IMR-90 (cell line): ENCODE measurements around the gene SBF2. TPM values are rescaled to one million over a fixed set of nuclear protein-coding genes. Genes with fewer than 3 reads are reported as not detected.

Source experiments
- ATAC-seq: fragments of 200-7000 bp; cut with Tn5 transposase; 2 replicates; pipeline ENCODE4 v1.9.1; 2020; ENCODE audit warnings: low read depth, mild to moderate bottlenecking, moderate library complexity
- BruUV-seq: library from RNA; stranded (reverse); fragments of 400-500 nt; replicated peaks from 2 replicates; lab custom pipeline; 2021; lab: Mats Ljungman, UMichigan
- CTCF ChIA-PET: fragments of 300-600 bp; formaldehyde crosslinking; extraction: SDS; loops from one replicate; lab custom pipeline; 2021; ENCODE audit warnings: antibody characterized with exemption; lab: Yijun Ruan, JAX
- POLR2A ChIA-PET: fragments of 300-600 bp; sonication (Branson Sonifier 250); formaldehyde crosslinking; loops from one replicate; lab custom pipeline; 2022; ENCODE audit warnings: antibody characterized with exemption; ENCODE audit not compliant: unreplicated experiment; lab: Charles Lee
- DNase-seq: peaks from one replicate; pipeline ENCODE4 v3.0.0; 2013
- H2AFZ ChIP-seq: replicated peaks from 2 replicates; pipeline ENCODE3; 2013; ENCODE audit warnings: low read length, mild to moderate bottlenecking; ENCODE audit not compliant: poor library complexity
- H2AK5ac ChIP-seq: 2 replicates; pipeline ENCODE4 v1.6.1; 2013; ENCODE audit warnings: low read depth, low read length, inconsistent platforms
- H2AK9ac ChIP-seq: replicated peaks from 2 replicates; pipeline ENCODE3; 2013; ENCODE audit warnings: mild to moderate bottlenecking, low read depth, low read length, moderate library complexity; ENCODE audit not compliant: poor library complexity
- H2BK120ac ChIP-seq: 2 replicates; pipeline ENCODE4 v1.6.1; 2013; ENCODE audit warnings: low read depth, low read length, inconsistent platforms
- H2BK15ac ChIP-seq: 3 replicates; pipeline ENCODE4 v1.6.1; 2013; ENCODE audit warnings: low read depth, low read length, inconsistent platforms
- H2BK20ac ChIP-seq: 2 replicates; pipeline ENCODE4 v1.6.1; 2013; ENCODE audit warnings: low read depth, mild to moderate bottlenecking, inconsistent platforms, low read length, moderate library complexity
- H2BK5ac ChIP-seq: 2 replicates; pipeline ENCODE4 v1.6.1; 2013; ENCODE audit warnings: mild to moderate bottlenecking, low read depth, low read length, inconsistent platforms; ENCODE audit not compliant: poor library complexity, severe bottlenecking
- H3K14ac ChIP-seq: replicated peaks from 2 replicates; pipeline ENCODE4 v1.6.1; 2013; ENCODE audit warnings: low read depth, low read length, inconsistent platforms
- H3K18ac ChIP-seq: 2 replicates; pipeline ENCODE4 v1.6.1; 2013; ENCODE audit warnings: low read depth, low read length, control low read depth
- H3K23ac ChIP-seq: 2 replicates; pipeline ENCODE4 v1.6.1; 2013; ENCODE audit warnings: low read depth, low read length, inconsistent platforms
- H3K27ac ChIP-seq: 2 replicates; pipeline ENCODE4 v1.5.1; 2013; ENCODE audit warnings: mild to moderate bottlenecking, control low read depth, low read length; ENCODE audit not compliant: insufficient read depth
- H3K27me3 ChIP-seq: 2 replicates; pipeline ENCODE4 v1.6.1; 2013; ENCODE audit warnings: low read length; ENCODE audit not compliant: control insufficient read depth, insufficient read depth
- H3K36me3 ChIP-seq: 2 replicates; pipeline ENCODE4 v1.6.1; 2013; ENCODE audit warnings: low read length, mixed read lengths; ENCODE audit not compliant: control insufficient read depth, insufficient read depth
- H3K4ac ChIP-seq: 2 replicates; pipeline ENCODE4 v1.6.1; 2013; ENCODE audit warnings: low read depth, low read length, inconsistent platforms
- H3K4me1 ChIP-seq: 2 replicates; pipeline ENCODE4 v1.6.1; 2013; ENCODE audit warnings: low read length, mixed read lengths; ENCODE audit not compliant: control insufficient read depth, insufficient read depth
- H3K4me2 ChIP-seq: 2 replicates; pipeline ENCODE4 v1.6.1; 2013; ENCODE audit warnings: low read depth, mild to moderate bottlenecking, control low read depth, low read length, moderate library complexity
- H3K4me3 ChIP-seq: 2 replicates; pipeline ENCODE4 v1.5.1; 2013; ENCODE audit warnings: low read depth, mild to moderate bottlenecking, control low read depth, low read length, moderate library complexity; ENCODE audit not compliant: insufficient read depth
- H3K56ac ChIP-seq: 2 replicates; pipeline ENCODE4 v1.6.1; 2013; ENCODE audit warnings: low read length, inconsistent platforms; ENCODE audit not compliant: insufficient read depth; ENCODE audit errors: extremely low read depth
- H3K79me1 ChIP-seq, 2 experiments: 2 replicates each; pipeline ENCODE4 v1.6.1; 2013; ENCODE audit warnings: low read length in 2 of 2, inconsistent platforms in 1 of 2, low read depth in 1 of 2
- H3K9ac ChIP-seq: 2 replicates; pipeline ENCODE4 v1.6.1; 2013; ENCODE audit warnings: low read depth, low read length, control low read depth
- H3K9me1 ChIP-seq: 2 replicates; pipeline ENCODE4 v1.6.1; 2013; ENCODE audit warnings: low read length, inconsistent platforms; ENCODE audit not compliant: insufficient read depth
- H3K9me3 ChIP-seq: 2 replicates; pipeline ENCODE4 v1.6.1; 2013; ENCODE audit warnings: low read length; ENCODE audit not compliant: control insufficient read depth, insufficient read depth
- H4K20me1 ChIP-seq: 2 replicates; pipeline ENCODE4 v1.6.1; 2013; ENCODE audit warnings: low read length, inconsistent platforms; ENCODE audit not compliant: insufficient read depth
- H4K5ac ChIP-seq: 2 replicates; pipeline ENCODE4 v1.6.1; 2013; ENCODE audit warnings: mild to moderate bottlenecking, low read depth, low read length, control low read depth
- H4K8ac ChIP-seq, 2 experiments: 2 replicates each; pipeline ENCODE4 v1.6.1; 2013; ENCODE audit warnings: low read depth in 2 of 2, low read length in 2 of 2, control low read depth in 1 of 2, inconsistent platforms in 1 of 2
- H4K91ac ChIP-seq: 2 replicates; pipeline ENCODE4 v1.6.1; 2013; ENCODE audit warnings: low read depth, low read length, inconsistent platforms; ENCODE audit not compliant: insufficient read depth
- BHLHE40 ChIP-seq: fragments of 150-350 bp; IDR thresholded peaks from 2 replicates; pipeline ENCODE4 v1.6.1; 2016; ENCODE audit warnings: mild to moderate bottlenecking, low read depth, low read length
- CEBPB ChIP-seq: IDR thresholded peaks from 2 replicates; pipeline ENCODE4 v1.6.1; 2012; ENCODE audit warnings: low read depth, low read length, improper control_type of control experiment
- CHD1 ChIP-seq: IDR thresholded peaks from 2 replicates; pipeline ENCODE4 v1.6.1; 2012; ENCODE audit warnings: low read depth, low read length, improper control_type of control experiment
- FOS ChIP-seq: fragments of 150-350 bp; IDR thresholded peaks from 2 replicates; pipeline ENCODE4 v1.6.1; 2016; ENCODE audit warnings: low read depth, low read length
- MAFK ChIP-seq: IDR thresholded peaks from 2 replicates; pipeline ENCODE4 v1.6.1; 2012; ENCODE audit warnings: low read depth, low read length, improper control_type of control experiment
- POLR2A ChIP-seq: IDR thresholded peaks from 2 replicates; pipeline ENCODE4 v1.6.1; 2012; ENCODE audit warnings: mild to moderate bottlenecking, low read depth, low read length
- RCOR1 ChIP-seq: IDR thresholded peaks from 2 replicates; pipeline ENCODE4 v1.6.1; 2012; ENCODE audit warnings: mild to moderate bottlenecking, low read length, improper control_type of control experiment; ENCODE audit not compliant: insufficient replicate concordance
- RFX5 ChIP-seq: IDR thresholded peaks from 2 replicates; pipeline ENCODE4 v1.8.0; 2012; ENCODE audit warnings: low read depth, mild to moderate bottlenecking, low read length, moderate library complexity
- SMC3 ChIP-seq: fragments of 150-350 bp; IDR thresholded peaks from 2 replicates; pipeline ENCODE4 v1.6.1; 2016; ENCODE audit warnings: low read depth, mild to moderate bottlenecking, antibody characterized with exemption, low read length, moderate library complexity
- WGBS, 2 experiments: methylation state at CpG; one replicate each; pipeline versions ENCODE4 v1.1.5 to v1.1.7; 2013; ENCODE audit warnings: missing lambda C conversion rate in 2 of 2; ENCODE audit not compliant: insufficient read length in 1 of 2; ENCODE audit errors: extremely low coverage in 2 of 2; 5-methylcytosine and 5-hydroxymethylcytosine counted together
- dilution Hi-C: fragments of 300-500 bp; cut with HindIII; formaldehyde crosslinking; loops from one replicate; pipeline ENCODE4 v1.14.3; 2018; ENCODE audit warnings: low sequenced_read_pairs; ENCODE audit not compliant: unreplicated experiment
- in situ Hi-C: fragments of 300-500 bp; cut with MboI; formaldehyde crosslinking; loops from 3 replicates; pipeline ENCODE4 v1.14.3; 2019; ENCODE audit warnings: low sequenced_read_pairs, inconsistent platforms, mixed read lengths
- intact Hi-C: fragments of 100-400 bp; cut with micrococcal nuclease; formaldehyde crosslinking; loops from 2 replicates; pipeline ENCODE4 v1.10.0; 2022
- polyA plus RNA-seq, 3 experiments: library from polyadenylated mRNA; depleted of rRNA; stranded (reverse); fragments of >200 nt; gene quantifications; 2 replicates each; pipeline ENCODE4 v1.2.3, GENCODE V29; 2012; ENCODE audit warnings: low replicate concordance in 1 of 3
- total RNA-seq: library from RNA; depleted of rRNA; stranded (reverse); fragments of >200 nt; gene quantifications from 2 replicates; pipeline ENCODE4 v1.2.3, GENCODE V29; 2012
- TF ChIP-seq, protein P1 (sequence below): conservative IDR thresholded peaks from 2 replicates; pipeline ENCODE4 v1.5.1; 2012; ENCODE audit warnings: mild to moderate bottlenecking, low read depth, low read length, improper control_type of control experiment
- TF ChIP-seq, protein P2 (sequence below): fragments of 150-350 bp; IDR thresholded peaks from 2 replicates; pipeline ENCODE4 v1.6.1; 2017; ENCODE audit warnings: mild to moderate bottlenecking, antibody characterized with exemption, low read length, low read depth

The SBF2 gene
- total and polyA plus RNA-seq, 2 of the 4 experiments (the other 2 are of a cell fraction) = 23.8 to 51.8 TPM

DNA sequence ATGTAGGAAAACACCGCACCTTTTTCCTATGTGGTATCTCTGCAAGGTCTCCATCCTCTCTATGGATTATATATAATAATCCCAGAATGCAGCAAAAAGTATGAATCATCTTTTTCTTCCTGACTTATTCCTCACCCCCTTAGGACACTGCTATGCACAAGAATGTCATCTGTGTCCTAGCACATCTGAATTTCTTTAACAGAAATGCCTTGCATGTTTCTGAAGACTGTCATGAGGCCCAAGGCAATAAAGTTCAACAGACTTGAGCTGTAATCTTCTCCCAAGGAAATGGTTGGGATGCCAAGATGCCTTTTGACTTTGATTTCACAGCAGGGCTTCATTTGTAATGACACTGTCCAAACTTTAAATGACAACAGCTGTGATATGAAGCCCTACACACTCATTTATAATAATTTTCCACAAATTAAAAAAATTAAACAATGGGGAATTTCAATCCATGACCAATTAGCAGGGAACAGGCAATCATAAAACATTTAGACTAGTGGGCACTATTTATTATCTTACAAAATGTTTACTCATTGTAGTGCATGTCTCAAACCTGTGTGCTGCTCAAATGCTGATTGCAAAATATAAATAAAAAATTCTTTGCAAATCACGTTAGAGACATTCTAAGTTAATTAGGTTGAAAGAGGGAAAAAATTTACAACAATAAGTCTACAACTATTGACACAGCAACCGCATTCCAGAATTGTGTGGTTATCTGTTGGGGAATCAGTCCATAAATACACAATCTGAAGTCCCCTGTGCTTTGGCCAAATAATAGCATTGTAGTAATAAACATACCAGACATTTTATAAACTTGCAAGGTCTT is 387.8 kb downstream of the SBF2 start:
- H3K9me1 ChIP-seq = peaks cover 10% of the 10 kb centered on the region
- H3K14ac ChIP-seq = peak overlapping the region; percentile 66; the same call in 1 of the 2 replicates
- TF ChIP-seq SMC3 = no peak
- TF ChIP-seq RCOR1 = no peak
- TF ChIP-seq, protein P1, sequence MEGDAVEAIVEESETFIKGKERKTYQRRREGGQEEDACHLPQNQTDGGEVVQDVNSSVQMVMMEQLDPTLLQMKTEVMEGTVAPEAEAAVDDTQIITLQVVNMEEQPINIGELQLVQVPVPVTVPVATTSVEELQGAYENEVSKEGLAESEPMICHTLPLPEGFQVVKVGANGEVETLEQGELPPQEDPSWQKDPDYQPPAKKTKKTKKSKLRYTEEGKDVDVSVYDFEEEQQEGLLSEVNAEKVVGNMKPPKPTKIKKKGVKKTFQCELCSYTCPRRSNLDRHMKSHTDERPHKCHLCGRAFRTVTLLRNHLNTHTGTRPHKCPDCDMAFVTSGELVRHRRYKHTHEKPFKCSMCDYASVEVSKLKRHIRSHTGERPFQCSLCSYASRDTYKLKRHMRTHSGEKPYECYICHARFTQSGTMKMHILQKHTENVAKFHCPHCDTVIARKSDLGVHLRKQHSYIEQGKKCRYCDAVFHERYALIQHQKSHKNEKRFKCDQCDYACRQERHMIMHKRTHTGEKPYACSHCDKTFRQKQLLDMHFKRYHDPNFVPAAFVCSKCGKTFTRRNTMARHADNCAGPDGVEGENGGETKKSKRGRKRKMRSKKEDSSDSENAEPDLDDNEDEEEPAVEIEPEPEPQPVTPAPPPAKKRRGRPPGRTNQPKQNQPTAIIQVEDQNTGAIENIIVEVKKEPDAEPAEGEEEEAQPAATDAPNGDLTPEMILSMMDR = no peak
- TF ChIP-seq FOS = 0 out of 2 replicates have a peak, but pooled peaks have one; percentile 41
- no peak for TF ChIP-seq CHD1
- TF ChIP-seq POLR2A = no peak
- TF ChIP-seq CEBPB = peak; percentile 21; the same call in 1 of the 2 replicates
- no peak for TF ChIP-seq RFX5
- no peak for TF ChIP-seq MAFK
- TF ChIP-seq BHLHE40 = no peak; the same call in 1 of the 2 replicates
- TF ChIP-seq, protein P2, sequence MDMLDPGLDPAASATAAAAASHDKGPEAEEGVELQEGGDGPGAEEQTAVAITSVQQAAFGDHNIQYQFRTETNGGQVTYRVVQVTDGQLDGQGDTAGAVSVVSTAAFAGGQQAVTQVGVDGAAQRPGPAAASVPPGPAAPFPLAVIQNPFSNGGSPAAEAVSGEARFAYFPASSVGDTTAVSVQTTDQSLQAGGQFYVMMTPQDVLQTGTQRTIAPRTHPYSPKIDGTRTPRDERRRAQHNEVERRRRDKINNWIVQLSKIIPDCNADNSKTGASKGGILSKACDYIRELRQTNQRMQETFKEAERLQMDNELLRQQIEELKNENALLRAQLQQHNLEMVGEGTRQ = no peak
- H3K56ac ChIP-seq = peak overlapping the region; percentile 89
- peak overlapping the region; percentile 96; the same call in 1 of the 2 replicates for H3K4ac ChIP-seq
- peak overlapping the region; percentile 84; the same call in 1 of the 2 replicates for H3K23ac ChIP-seq
- ChIA-PET POLR2A (interaction anchor here (0.6 kb wide), 1 partner anchor 405 kb away, joined by 3 read pairs; no protein-coding TSS in a partner anchor), CTCF (no interaction called here)
- H4K20me1 ChIP-seq = no peaks in the 10 kb centered on the region
- H3K27me3 ChIP-seq = no peaks in the 10 kb centered on the region
- H2AK9ac ChIP-seq = no peak overlapping the region
- peak overlapping the region; percentile 99; the same call in 1 of the 2 replicates for H3K27ac ChIP-seq
- in situ Hi-C loops (no loop called here), intact Hi-C loops (loop anchor here (1.0 to 5.0 kb wide), 5 partner anchors 37 to 401 kb away; partner anchors contain the start of genes ADM and WEE1), dilution Hi-C loops (no loop called here)
- no peak overlapping the region for H2BK15ac ChIP-seq
- H4K8ac ChIP-seq = peak overlapping the region; percentile 84 to 95
- H3K4me2 ChIP-seq = peak overlapping the region; percentile 67; the same call in 1 of the 2 replicates
- peak overlapping the region; percentile 100 for H2BK5ac ChIP-seq
- peak overlapping the region; percentile 98 for H2BK120ac ChIP-seq
- peak overlapping the region; percentile 100; the same call in 1 of the 2 replicates for H4K5ac ChIP-seq
- no peak overlapping the region for H3K4me3 ChIP-seq
- peaks cover 19 to 33% of the 10 kb centered on the region in 2 experiments for H3K79me1 ChIP-seq
- H4K91ac ChIP-seq = peak overlapping the region; percentile 46
- no peak overlapping the region for H2AK5ac ChIP-seq
- WGBS, 2 experiments = no CpG with 5 or more reads among the region's 3 CpGs
- peak; percentile 92 for ATAC-seq
- no TSS peak for BruUV-seq
- peak; percentile 94 for DNase-seq
- peak overlapping the region; percentile 99 for H2BK20ac ChIP-seq
- no peaks in the 10 kb centered on the region for H3K9me3 ChIP-seq
- H3K18ac ChIP-seq = peak overlapping the region; percentile 100
- peaks cover 11% of the 10 kb centered on the region for H3K4me1 ChIP-seq
- H3K36me3 ChIP-seq = no peaks in the 10 kb centered on the region
- H2AFZ ChIP-seq = no peak overlapping the region
- H3K9ac ChIP-seq = peak overlapping the region; percentile 48; the same call in 1 of the 2 replicates
